CD4-positive, CD25-positive, alpha-beta regulatory T cell (primary cell): ENCODE measurements around the gene FBXO15. TPM values are rescaled to one million over a fixed set of nuclear protein-coding genes. Genes with fewer than 3 reads are reported as not detected.

Experiments used
- ATAC-seq, 2 donors: fragments of 150-1000 bp; cut with Tn5 transposase; one replicate each; pipeline ENCODE4 v1.10.0; 2021; ENCODE audit warnings: low read depth in 2 of 2, moderate number of reproducible peaks in 2 of 2, moderate library complexity in 1 of 2
- DNase-seq, 3 donors: peaks; one replicate each; pipeline versions ENCODE4 v3.0.0 to v3.0.0-alpha.2; 2012 to 2022; ENCODE audit warnings: mixed read lengths in 1 of 3
- H3K27ac ChIP-seq: one replicate; pipeline ENCODE4 v1.7.0; 2013; ENCODE audit warnings: mild to moderate bottlenecking, low read length; ENCODE audit not compliant: insufficient read depth, poor library complexity, severe bottlenecking
- H3K27me3 ChIP-seq: one replicate; pipeline ENCODE4 v1.7.0; 2013; ENCODE audit warnings: low read length; ENCODE audit not compliant: control insufficient read depth, insufficient read depth
- H3K36me3 ChIP-seq: one replicate; pipeline ENCODE4 v1.7.0; 2013; ENCODE audit warnings: mild to moderate bottlenecking, low read length, moderate library complexity; ENCODE audit not compliant: control insufficient read depth, insufficient read depth
- H3K4me1 ChIP-seq: 2 replicates; pipeline ENCODE4 v1.7.0; 2013; ENCODE audit warnings: mild to moderate bottlenecking, low read length; ENCODE audit not compliant: insufficient read depth, control insufficient read depth, poor library complexity, severe bottlenecking
- H3K4me3 ChIP-seq: one replicate; pipeline ENCODE4 v1.7.0; 2013; ENCODE audit warnings: low read depth, mild to moderate bottlenecking, low read length, moderate library complexity
- H3K9me3 ChIP-seq, 2 experiments: 1 replicate in 1 of 2; 2 replicates in 1 of 2; pipeline ENCODE4 v1.7.0; 2013; ENCODE audit warnings: low read length in 2 of 2, mild to moderate bottlenecking in 1 of 2, moderate library complexity in 1 of 2; ENCODE audit not compliant: control insufficient read depth in 2 of 2
- H3K27ac Mint-ChIP-seq, 3 donors: one replicate each; pipeline ENCODE4 v1.8.0; 2020 to 2022; ENCODE audit warnings: mild to moderate bottlenecking in 3 of 3, mixed read lengths in 3 of 3, moderate library complexity in 2 of 3
- H3K27me3 Mint-ChIP-seq: one replicate; pipeline ENCODE4 v1.8.0; 2022; ENCODE audit warnings: mild to moderate bottlenecking, mixed read lengths
- H3K36me3 Mint-ChIP-seq: one replicate; pipeline ENCODE4 v1.8.0; 2020; ENCODE audit warnings: mixed read lengths
- H3K4me1 Mint-ChIP-seq, 4 donors: one replicate each; pipeline ENCODE4 v1.8.0; 2020 to 2022; ENCODE audit warnings: mixed read lengths in 4 of 4, mild to moderate bottlenecking in 1 of 4
- H3K4me3 Mint-ChIP-seq, 4 donors: one replicate each; pipeline ENCODE4 v1.8.0; 2020 to 2022; ENCODE audit warnings: mild to moderate bottlenecking in 4 of 4, mixed read lengths in 4 of 4, moderate library complexity in 3 of 4
- H3K9me3 Mint-ChIP-seq, 7 donors: one replicate each; pipeline ENCODE4 v1.8.0; 2020 to 2022; ENCODE audit warnings: mixed read lengths in 7 of 7, mild to moderate bottlenecking in 3 of 7, moderate library complexity in 2 of 7
- polyA plus RNA-seq, 4 donors: library from polyadenylated mRNA; unstranded; fragments of 300-500 nt; fragmentation: Illumina TruSeq; gene quantifications; one replicate each; pipeline ENCODE4 v1.2.3, GENCODE V29; 2021
- total RNA-seq: library from RNA; stranded (reverse); gene quantifications from one replicate; pipeline ENCODE4 v1.2.3, GENCODE V29; 2022

FBXO15 gene
- total and polyA plus RNA-seq, 5 donors from 2014 or later, result 1.1 to 3.0 (median 1.2) TPM; not detected in 1

- Histone ChIP-seq H3K4me3 (peak overlapping the region; percentile 70), H3K27ac (peak overlapping the region; percentile 73), H3K36me3 (no peaks in the 10 kb centered on the region), H3K9me3 (no peaks in the 10 kb centered on the region), H3K27me3 (no peaks in the 10 kb centered on the region), H3K4me1 (peaks cover 11% of the 10 kb centered on the region)
- Mint-ChIP-seq H3K4me3 (peak overlapping the region; percentile 7 to 92 (median 72)), H3K27me3 (no peaks in the 10 kb centered on the region), H3K27ac (peak overlapping the region; percentile 98 to 99 (median 98)), H3K4me1 (peaks cover 0 to 19% (median 14%) of the 10 kb centered on the region in 4 donors), H3K36me3 (no peaks in the 10 kb centered on the region), H3K9me3 (no peaks in the 10 kb centered on the region)
- peak; percentile 57 for ATAC-seq
- DNase-seq, result peak in 2 of 3 donors; percentile 30 to 74
Measured at GRCh38 chr18:74082742-74083556, 64.7 kb downstream of the FBXO15 start.

GRCh38 chr18:74081966-74082741 lies 65.5 kb downstream of the FBXO15 start:
- Histone ChIP-seq H3K27me3 (no peaks in the 10 kb centered on the region), H3K4me3 (peak overlapping the region; percentile 70), H3K4me1 (peaks cover 11% of the 10 kb centered on the region), H3K36me3 (no peaks in the 10 kb centered on the region), H3K9me3 (no peaks in the 10 kb centered on the region), H3K27ac (peak overlapping the region; percentile 73)
- no peaks in the 10 kb centered on the region for H3K9me3 Mint-ChIP-seq
- H3K4me1 Mint-ChIP-seq, result peaks cover 0 to 19% (median 14%) of the 10 kb centered on the region in 4 donors
- H3K36me3 Mint-ChIP-seq, result no peaks in the 10 kb centered on the region
- H3K4me3 Mint-ChIP-seq, result peak overlapping the region in 3 of 4 donors; percentile 73 to 92 (median 85)
- peak overlapping the region; percentile 98 to 99 (median 98) for H3K27ac Mint-ChIP-seq
- DNase-seq (peak; percentile 36 to 92 (median 70)), ATAC-seq (peak; percentile 97 to 98)
- no peaks in the 10 kb centered on the region for H3K27me3 Mint-ChIP-seq

GRCh38 chr18:74078257-74078656 lies 69.4 kb downstream of the FBXO15 start:
- Mint-ChIP-seq H3K27me3 (no peaks in the 10 kb centered on the region), H3K4me3 (no peak overlapping the region), H3K27ac (no peak overlapping the region), H3K9me3 (no peaks in the 10 kb centered on the region), H3K36me3 (no peaks in the 10 kb centered on the region), H3K4me1 (peaks cover 0 to 14% (median 10%) of the 10 kb centered on the region in 4 donors)
- ATAC-seq (no peak), DNase-seq (no peak)
- no peak overlapping the region for H3K27ac ChIP-seq
- H3K36me3 ChIP-seq, result no peaks in the 10 kb centered on the region
- H3K27me3 ChIP-seq, result no peaks in the 10 kb centered on the region
- H3K9me3 ChIP-seq, result no peaks in the 10 kb centered on the region
- peaks cover 8% of the 10 kb centered on the region for H3K4me1 ChIP-seq
- H3K4me3 ChIP-seq, result no peak overlapping the region

GRCh38 chr18:74074668-74075564 lies 72.7 kb downstream of the FBXO15 start:
- Mint-ChIP-seq H3K4me3 (no peak overlapping the region), H3K27me3 (peaks cover 4% of the 10 kb centered on the region), H3K36me3 (no peaks in the 10 kb centered on the region), H3K27ac (no peak overlapping the region), H3K4me1 (no peaks in the 10 kb centered on the region), H3K9me3 (no peaks in the 10 kb centered on the region)
- no peaks in the 10 kb centered on the region for H3K27me3 ChIP-seq
- H3K9me3 ChIP-seq, result no peaks in the 10 kb centered on the region
- no peaks in the 10 kb centered on the region for H3K36me3 ChIP-seq
- no peak for DNase-seq
- no peak overlapping the region for H3K4me3 ChIP-seq
- no peak overlapping the region for H3K27ac ChIP-seq
- ATAC-seq, result no peak
- no peaks in the 10 kb centered on the region for H3K4me1 ChIP-seq

DNA sequence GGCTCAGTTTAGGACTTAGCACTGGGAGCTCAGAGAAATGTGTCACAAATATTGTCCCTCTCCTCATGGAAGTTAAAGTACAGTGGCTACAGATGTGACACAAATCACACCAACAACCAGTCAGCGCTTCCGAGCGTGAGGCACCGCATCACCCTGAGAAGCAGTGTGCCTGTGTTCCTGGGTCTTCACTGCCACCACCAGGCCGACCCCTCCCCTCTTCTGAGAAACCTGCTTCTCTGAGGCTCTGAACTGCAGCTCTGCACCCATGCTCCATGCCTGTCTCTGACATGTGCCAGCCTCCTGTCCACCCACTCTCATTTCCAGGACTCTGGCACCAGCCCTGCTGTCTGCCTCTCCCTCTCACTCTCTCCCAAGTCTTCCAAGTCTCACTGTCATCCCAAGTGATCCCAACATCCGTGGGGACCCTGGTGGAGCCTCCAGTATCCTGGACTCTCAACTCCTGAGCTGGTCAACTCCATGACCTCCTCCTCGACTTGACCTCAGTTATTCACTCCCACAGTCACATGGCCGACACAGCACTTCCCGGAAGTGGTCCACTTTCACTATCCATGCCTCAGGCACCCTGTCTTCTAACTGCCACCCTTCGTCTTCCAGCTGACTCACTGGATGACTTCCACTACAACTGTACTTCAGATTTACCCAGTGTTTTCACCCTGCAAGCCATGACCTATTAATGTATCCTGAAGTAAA lies 73.5 kb downstream of the FBXO15 start:
- H3K27ac Mint-ChIP-seq, result no peak overlapping the region
- H3K4me3 Mint-ChIP-seq, result no peak overlapping the region
- ATAC-seq (no peak), DNase-seq (no peak)
- Histone ChIP-seq H3K27ac (no peak overlapping the region), H3K9me3 (no peaks in the 10 kb centered on the region), H3K4me1 (no peaks in the 10 kb centered on the region), H3K27me3 (no peaks in the 10 kb centered on the region), H3K4me3 (no peak overlapping the region), H3K36me3 (no peaks in the 10 kb centered on the region)
- no peaks in the 10 kb centered on the region for H3K9me3 Mint-ChIP-seq
- H3K4me1 Mint-ChIP-seq, result no peaks in the 10 kb centered on the region
- peaks cover 4% of the 10 kb centered on the region for H3K27me3 Mint-ChIP-seq
- no peaks in the 10 kb centered on the region for H3K36me3 Mint-ChIP-seq

- Histone ChIP-seq H3K4me1 (peaks cover 7% of the 10 kb centered on the region), H3K27me3 (no peaks in the 10 kb centered on the region), H3K4me3 (no peak overlapping the region), H3K27ac (no peak overlapping the region), H3K9me3 (no peaks in the 10 kb centered on the region), H3K36me3 (no peaks in the 10 kb centered on the region)
- H3K27ac Mint-ChIP-seq, result no peak overlapping the region
- peaks cover 0 to 1% (median 0%) of the 10 kb centered on the region in 7 donors for H3K9me3 Mint-ChIP-seq
- no peak for DNase-seq
- H3K4me1 Mint-ChIP-seq, result peaks cover 4 to 22% (median 12%) of the 10 kb centered on the region in 4 donors
- H3K27me3 Mint-ChIP-seq, result peaks cover 4% of the 10 kb centered on the region
- H3K4me3 Mint-ChIP-seq, result no peak overlapping the region
- no peaks in the 10 kb centered on the region for H3K36me3 Mint-ChIP-seq
- ATAC-seq, result no peak
Measured at GRCh38 chr18:74069178-74070050, 78.2 kb downstream of the FBXO15 start.
